IMR-90 (cell line): Measurements from ENCODE around the gene PGC. TPM values are rescaled to one million over a fixed set of nuclear protein-coding genes. Genes with fewer than 3 reads are reported as not detected.

Experiments used
- ATAC-seq: fragments of 200-7000 bp; cut with Tn5 transposase; 2 replicates; pipeline ENCODE4 v1.9.1; 2020; ENCODE audit warnings: low read depth, mild to moderate bottlenecking, moderate library complexity
- BruUV-seq: library from RNA; stranded (reverse); fragments of 400-500 nt; replicated peaks from 2 replicates; lab custom pipeline; 2021; lab: Mats Ljungman, UMichigan
- CTCF ChIA-PET: fragments of 300-600 bp; formaldehyde crosslinking; extraction: SDS; loops from one replicate; lab custom pipeline; 2021; ENCODE audit warnings: antibody characterized with exemption; lab: Yijun Ruan, JAX
- POLR2A ChIA-PET: fragments of 300-600 bp; sonication (Branson Sonifier 250); formaldehyde crosslinking; loops from one replicate; lab custom pipeline; 2022; ENCODE audit warnings: antibody characterized with exemption; ENCODE audit not compliant: unreplicated experiment; lab: Charles Lee
- DNase-seq: peaks from one replicate; pipeline ENCODE4 v3.0.0; 2013
- H2AFZ ChIP-seq: replicated peaks from 2 replicates; pipeline ENCODE3; 2013; ENCODE audit warnings: low read length, mild to moderate bottlenecking; ENCODE audit not compliant: poor library complexity
- H2AK5ac ChIP-seq: 2 replicates; pipeline ENCODE4 v1.6.1; 2013; ENCODE audit warnings: low read depth, low read length, inconsistent platforms
- H2AK9ac ChIP-seq: replicated peaks from 2 replicates; pipeline ENCODE3; 2013; ENCODE audit warnings: mild to moderate bottlenecking, low read depth, low read length, moderate library complexity; ENCODE audit not compliant: poor library complexity
- H2BK120ac ChIP-seq: 2 replicates; pipeline ENCODE4 v1.6.1; 2013; ENCODE audit warnings: low read depth, low read length, inconsistent platforms
- H2BK15ac ChIP-seq: 3 replicates; pipeline ENCODE4 v1.6.1; 2013; ENCODE audit warnings: low read depth, low read length, inconsistent platforms
- H2BK20ac ChIP-seq: 2 replicates; pipeline ENCODE4 v1.6.1; 2013; ENCODE audit warnings: low read depth, mild to moderate bottlenecking, inconsistent platforms, low read length, moderate library complexity
- H2BK5ac ChIP-seq: 2 replicates; pipeline ENCODE4 v1.6.1; 2013; ENCODE audit warnings: mild to moderate bottlenecking, low read depth, low read length, inconsistent platforms; ENCODE audit not compliant: poor library complexity, severe bottlenecking
- H3K14ac ChIP-seq: replicated peaks from 2 replicates; pipeline ENCODE4 v1.6.1; 2013; ENCODE audit warnings: low read depth, low read length, inconsistent platforms
- H3K18ac ChIP-seq: 2 replicates; pipeline ENCODE4 v1.6.1; 2013; ENCODE audit warnings: low read depth, low read length, control low read depth
- H3K23ac ChIP-seq: 2 replicates; pipeline ENCODE4 v1.6.1; 2013; ENCODE audit warnings: low read depth, low read length, inconsistent platforms
- H3K27ac ChIP-seq: 2 replicates; pipeline ENCODE4 v1.5.1; 2013; ENCODE audit warnings: mild to moderate bottlenecking, control low read depth, low read length; ENCODE audit not compliant: insufficient read depth
- H3K27me3 ChIP-seq: 2 replicates; pipeline ENCODE4 v1.6.1; 2013; ENCODE audit warnings: low read length; ENCODE audit not compliant: control insufficient read depth, insufficient read depth
- H3K36me3 ChIP-seq: 2 replicates; pipeline ENCODE4 v1.6.1; 2013; ENCODE audit warnings: low read length, mixed read lengths; ENCODE audit not compliant: control insufficient read depth, insufficient read depth
- H3K4ac ChIP-seq: 2 replicates; pipeline ENCODE4 v1.6.1; 2013; ENCODE audit warnings: low read depth, low read length, inconsistent platforms
- H3K4me1 ChIP-seq: 2 replicates; pipeline ENCODE4 v1.6.1; 2013; ENCODE audit warnings: low read length, mixed read lengths; ENCODE audit not compliant: control insufficient read depth, insufficient read depth
- H3K4me2 ChIP-seq: 2 replicates; pipeline ENCODE4 v1.6.1; 2013; ENCODE audit warnings: low read depth, mild to moderate bottlenecking, control low read depth, low read length, moderate library complexity
- H3K4me3 ChIP-seq: 2 replicates; pipeline ENCODE4 v1.5.1; 2013; ENCODE audit warnings: low read depth, mild to moderate bottlenecking, control low read depth, low read length, moderate library complexity; ENCODE audit not compliant: insufficient read depth
- H3K56ac ChIP-seq: 2 replicates; pipeline ENCODE4 v1.6.1; 2013; ENCODE audit warnings: low read length, inconsistent platforms; ENCODE audit not compliant: insufficient read depth; ENCODE audit errors: extremely low read depth
- H3K79me1 ChIP-seq, 2 experiments: 2 replicates each; pipeline ENCODE4 v1.6.1; 2013; ENCODE audit warnings: low read length in 2 of 2, inconsistent platforms in 1 of 2, low read depth in 1 of 2
- H3K9ac ChIP-seq: 2 replicates; pipeline ENCODE4 v1.6.1; 2013; ENCODE audit warnings: low read depth, low read length, control low read depth
- H3K9me1 ChIP-seq: 2 replicates; pipeline ENCODE4 v1.6.1; 2013; ENCODE audit warnings: low read length, inconsistent platforms; ENCODE audit not compliant: insufficient read depth
- H3K9me3 ChIP-seq: 2 replicates; pipeline ENCODE4 v1.6.1; 2013; ENCODE audit warnings: low read length; ENCODE audit not compliant: control insufficient read depth, insufficient read depth
- H4K20me1 ChIP-seq: 2 replicates; pipeline ENCODE4 v1.6.1; 2013; ENCODE audit warnings: low read length, inconsistent platforms; ENCODE audit not compliant: insufficient read depth
- H4K5ac ChIP-seq: 2 replicates; pipeline ENCODE4 v1.6.1; 2013; ENCODE audit warnings: mild to moderate bottlenecking, low read depth, low read length, control low read depth
- H4K8ac ChIP-seq, 2 experiments: 2 replicates each; pipeline ENCODE4 v1.6.1; 2013; ENCODE audit warnings: low read depth in 2 of 2, low read length in 2 of 2, control low read depth in 1 of 2, inconsistent platforms in 1 of 2
- H4K91ac ChIP-seq: 2 replicates; pipeline ENCODE4 v1.6.1; 2013; ENCODE audit warnings: low read depth, low read length, inconsistent platforms; ENCODE audit not compliant: insufficient read depth
- FOS ChIP-seq: fragments of 150-350 bp; IDR thresholded peaks from 2 replicates; pipeline ENCODE4 v1.6.1; 2016; ENCODE audit warnings: low read depth, low read length
- SMC3 ChIP-seq: fragments of 150-350 bp; IDR thresholded peaks from 2 replicates; pipeline ENCODE4 v1.6.1; 2016; ENCODE audit warnings: low read depth, mild to moderate bottlenecking, antibody characterized with exemption, low read length, moderate library complexity
- WGBS, 2 experiments: methylation state at CpG; one replicate each; pipeline versions ENCODE4 v1.1.5 to v1.1.7; 2013; ENCODE audit warnings: missing lambda C conversion rate in 2 of 2; ENCODE audit not compliant: insufficient read length in 1 of 2; ENCODE audit errors: extremely low coverage in 2 of 2; 5-methylcytosine and 5-hydroxymethylcytosine counted together
- dilution Hi-C: fragments of 300-500 bp; cut with HindIII; formaldehyde crosslinking; loops from one replicate; pipeline ENCODE4 v1.14.3; 2018; ENCODE audit warnings: low sequenced_read_pairs; ENCODE audit not compliant: unreplicated experiment
- in situ Hi-C: fragments of 300-500 bp; cut with MboI; formaldehyde crosslinking; loops from 3 replicates; pipeline ENCODE4 v1.14.3; 2019; ENCODE audit warnings: low sequenced_read_pairs, inconsistent platforms, mixed read lengths
- intact Hi-C: fragments of 100-400 bp; cut with micrococcal nuclease; formaldehyde crosslinking; loops from 2 replicates; pipeline ENCODE4 v1.10.0; 2022
- polyA plus RNA-seq, 3 experiments: library from polyadenylated mRNA; depleted of rRNA; stranded (reverse); fragments of >200 nt; gene quantifications; 2 replicates each; pipeline ENCODE4 v1.2.3, GENCODE V29; 2012; ENCODE audit warnings: low replicate concordance in 1 of 3
- total RNA-seq: library from RNA; depleted of rRNA; stranded (reverse); fragments of >200 nt; gene quantifications from 2 replicates; pipeline ENCODE4 v1.2.3, GENCODE V29; 2012

The PGC gene
- total and polyA plus RNA-seq, 2 of the 4 experiments (the other 2 are of a cell fraction) = not detected

DNA sequence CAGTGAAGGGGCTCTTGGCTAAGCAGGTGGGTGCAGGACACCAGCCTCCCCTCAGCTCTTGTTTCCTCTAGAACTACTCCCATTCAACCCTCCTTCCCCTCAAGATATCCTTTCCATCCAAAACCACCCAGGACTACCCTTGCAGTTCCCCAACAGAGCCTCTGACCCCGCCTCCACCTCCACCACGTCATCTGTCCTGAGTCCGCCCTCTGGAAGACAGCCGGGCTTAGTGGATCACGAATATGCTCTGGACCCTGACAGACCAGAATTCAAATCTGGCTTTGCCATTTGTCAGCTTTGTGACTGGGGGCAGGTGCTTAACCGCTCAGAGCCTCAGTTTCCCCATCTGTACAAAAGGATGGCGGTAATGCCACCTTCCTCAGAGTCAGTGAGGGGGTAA is 43.2 kb downstream of the PGC start:
- POLR2A ChIA-PET = no interaction called here
- Histone ChIP-seq H3K9ac (no peak overlapping the region), H3K27me3 (no peaks in the 10 kb centered on the region), H3K56ac (no peak overlapping the region), H2AK9ac (no peak overlapping the region), H3K9me3 (no peaks in the 10 kb centered on the region), H3K14ac (no peak overlapping the region), H3K4me3 (no peak overlapping the region), H3K4me2 (no peak overlapping the region), H2BK20ac (no peak overlapping the region), H2AFZ (no peak overlapping the region), H3K4ac (no peak overlapping the region), H4K8ac (no peak overlapping the region), H4K5ac (no peak overlapping the region), H3K36me3 (no peaks in the 10 kb centered on the region), H2BK5ac (no peak overlapping the region), H2BK15ac (no peak overlapping the region), H4K20me1 (no peaks in the 10 kb centered on the region), H3K23ac (no peak overlapping the region), H3K4me1 (peaks cover 15% of the 10 kb centered on the region), H3K27ac (no peak overlapping the region), H3K9me1 (peaks cover 2% of the 10 kb centered on the region), H2AK5ac (no peak overlapping the region), H3K18ac (no peak overlapping the region), H4K91ac (no peak overlapping the region), H3K79me1 (0 out of 4 replicates have a peak, but pooled peaks cover 0 to 3% of the 10 kb centered on the region in 2 experiments), H2BK120ac (no peak overlapping the region)
- no peak for DNase-seq
- WGBS, 2 experiments = no CpG with 5 or more reads among the region's 7 CpGs
- no peak for TF ChIP-seq SMC3
- no peak for TF ChIP-seq FOS
- no peak for ATAC-seq
- dilution Hi-C loops (no loop called here), intact Hi-C loops (no loop called here), in situ Hi-C loops (no loop called here)
- CTCF ChIA-PET = no interaction called here
- BruUV-seq = no TSS peak
